HG03039 (cell line): ENCODE data around the gene ATP6V0C.

Source experiments
- ATAC-seq: cut with Tn5 transposase; IDR thresholded peaks from one replicate; pipeline ENCODE4 v1.9.1; 2021; ENCODE audit warnings: mild to moderate bottlenecking, moderate library complexity; ENCODE audit not compliant: unreplicated experiment

Gene ATP6V0C

GRCh38 chr16:2490190-2491105, 23.3 kb upstream of the ATP6V0C start:
- no peak for ATAC-seq

- no peak for ATAC-seq
These were observed 21.5 kb upstream of the ATP6V0C start for GRCh38 chr16:2492292-2492691.

GRCh38 chr16:2493605-2494004, 20.1 kb upstream of the ATP6V0C start:
- no peak for ATAC-seq

GRCh38 chr16:2494616-2495015, 19.1 kb upstream of the ATP6V0C start:
- ATAC-seq: no peak

- no peak for ATAC-seq
These were observed 18.7 kb upstream of the ATP6V0C start for GRCh38 chr16:2495041-2495440.

- ATAC-seq: no peak
These were observed 17.3 kb upstream of the ATP6V0C start for GRCh38 chr16:2496223-2497115.

GRCh38 chr16:2497116-2497630, 16.6 kb upstream of the ATP6V0C start:
- ATAC-seq: no peak

GRCh38 chr16:2497695-2498484, 15.9 kb upstream of the ATP6V0C start:
- no peak for ATAC-seq

- no peak for ATAC-seq
These were observed 15.1 kb upstream of the ATP6V0C start for GRCh38 chr16:2498531-2499253.

GRCh38 chr16:2499454-2499853, 14.3 kb upstream of the ATP6V0C start:
- ATAC-seq: no peak

GRCh38 chr16:2499890-2500429, 13.8 kb upstream of the ATP6V0C start:
- ATAC-seq: no peak

GRCh38 chr16:2500430-2500917, 13.3 kb upstream of the ATP6V0C start:
- no peak for ATAC-seq

GRCh38 chr16:2500918-2501750, 12.6 kb upstream of the ATP6V0C start:
- no peak for ATAC-seq

- ATAC-seq: no peak
These were observed 11.5 kb upstream of the ATP6V0C start for GRCh38 chr16:2501946-2502895.

GRCh38 chr16:2505695-2506094, 8.1 kb upstream of the ATP6V0C start:
- no peak for ATAC-seq

- no peak for ATAC-seq
These were observed 6.6 kb upstream of the ATP6V0C start for GRCh38 chr16:2507052-2507659.

GRCh38 chr16:2507665-2508064, 6.1 kb upstream of the ATP6V0C start:
- ATAC-seq: no peak
